WTC11 (cell line): ENCODE results near the gene ZNF521.

ENCODE experiments used
- CREB1 ChIP-seq: sonication (generic); formaldehyde crosslinking; IDR thresholded peaks from 2 replicates; pipeline ENCODE4 v1.8.0; 2023; ENCODE audit warnings: mild to moderate bottlenecking, missing genetic modification reagents
- CTCF ChIP-seq: fragments of 200-600 bp; IDR thresholded peaks from 2 replicates; pipeline ENCODE4 v1.8.0; 2022; ENCODE audit warnings: antibody characterized with exemption
- FOXJ3 ChIP-seq: sonication (generic); formaldehyde crosslinking; IDR thresholded peaks from 2 replicates; pipeline ENCODE4 v1.9.0; 2021; ENCODE audit warnings: missing genetic modification reagents, mild to moderate bottlenecking, borderline replicate concordance
- NR2C2 ChIP-seq: sonication (generic); formaldehyde crosslinking; IDR thresholded peaks from 2 replicates; pipeline ENCODE4 v1.8.0; 2022; ENCODE audit warnings: mild to moderate bottlenecking, missing genetic modification reagents
- ZNF121 ChIP-seq: sonication (generic); formaldehyde crosslinking; IDR thresholded peaks from 2 replicates; pipeline ENCODE4 v1.8.0; 2023; ENCODE audit warnings: missing genetic modification reagents

GRCh38 chr18:25253136-25253535 is 98.8 kb downstream of the ZNF521 start:
- no peak for TF ChIP-seq ZNF121
- TF ChIP-seq CTCF: no peak
- TF ChIP-seq FOXJ3 (CRISPR knock-in tag): no peak
- no peak for TF ChIP-seq NR2C2
- TF ChIP-seq CREB1: no peak
